Sigmoid colon (tissue), 3 donors: ENCODE data around the gene PPP1R16B.
"Not testable (repeated sequence)": the region's sequence is repeated elsewhere in the genome, so short reads cannot be mapped to it uniquely, and the experiment has no call there.

Source experiments
- POLR2A ChIP-seq, 2 donors: fragments of 450-650 bp; IDR thresholded peaks; one replicate each; pipeline ENCODE4 v1.6.1; 2016; ENCODE audit warnings: antibody characterized with exemption in 2 of 2, mild to moderate bottlenecking in 2 of 2, moderate library complexity in 2 of 2
- TF ChIP-seq, protein P1 (sequence below), 4 experiments: fragments of 450-650 bp in 3 of 4; fragments of 200-600 bp in 1 of 4; IDR thresholded peaks; one replicate each; pipeline ENCODE4 v1.5.1; 2016 to 2019; ENCODE audit warnings: antibody characterized with exemption in 4 of 4, mild to moderate bottlenecking in 3 of 4, moderate library complexity in 2 of 4

DNA sequence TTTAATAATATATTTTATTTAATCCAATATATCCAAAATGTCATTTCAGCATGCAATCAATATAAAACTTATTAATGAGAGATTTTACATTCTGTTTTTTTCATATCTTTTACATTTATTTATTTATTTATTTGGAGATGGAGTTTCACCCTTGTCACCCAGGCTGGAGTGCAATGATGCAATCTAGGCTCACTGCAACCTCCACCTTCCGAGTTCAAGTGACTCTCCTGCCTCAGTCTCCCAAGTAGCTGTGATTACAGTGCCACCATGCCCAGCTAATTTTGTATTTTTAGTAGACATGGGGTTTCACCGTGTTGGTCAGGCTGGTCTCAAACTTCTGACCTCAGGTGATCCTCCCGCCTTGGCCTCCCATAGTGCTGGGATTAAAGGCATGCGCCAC lies 54.4 kb downstream of the PPP1R16B start:
- TF ChIP-seq, protein P1, sequence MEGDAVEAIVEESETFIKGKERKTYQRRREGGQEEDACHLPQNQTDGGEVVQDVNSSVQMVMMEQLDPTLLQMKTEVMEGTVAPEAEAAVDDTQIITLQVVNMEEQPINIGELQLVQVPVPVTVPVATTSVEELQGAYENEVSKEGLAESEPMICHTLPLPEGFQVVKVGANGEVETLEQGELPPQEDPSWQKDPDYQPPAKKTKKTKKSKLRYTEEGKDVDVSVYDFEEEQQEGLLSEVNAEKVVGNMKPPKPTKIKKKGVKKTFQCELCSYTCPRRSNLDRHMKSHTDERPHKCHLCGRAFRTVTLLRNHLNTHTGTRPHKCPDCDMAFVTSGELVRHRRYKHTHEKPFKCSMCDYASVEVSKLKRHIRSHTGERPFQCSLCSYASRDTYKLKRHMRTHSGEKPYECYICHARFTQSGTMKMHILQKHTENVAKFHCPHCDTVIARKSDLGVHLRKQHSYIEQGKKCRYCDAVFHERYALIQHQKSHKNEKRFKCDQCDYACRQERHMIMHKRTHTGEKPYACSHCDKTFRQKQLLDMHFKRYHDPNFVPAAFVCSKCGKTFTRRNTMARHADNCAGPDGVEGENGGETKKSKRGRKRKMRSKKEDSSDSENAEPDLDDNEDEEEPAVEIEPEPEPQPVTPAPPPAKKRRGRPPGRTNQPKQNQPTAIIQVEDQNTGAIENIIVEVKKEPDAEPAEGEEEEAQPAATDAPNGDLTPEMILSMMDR (IDR thresholded peaks at IDR 0.05) = not testable (repeated sequence)
- not testable (repeated sequence) for TF ChIP-seq POLR2A (IDR thresholded peaks at IDR 0.05)
